ENCODE results near the gene MRI1. TPM values are rescaled to one million over a fixed set of nuclear protein-coding genes. Genes with fewer than 3 reads are reported as not detected.
"Not testable (repeated sequence)": the region's sequence is repeated elsewhere in the genome, so short reads cannot be mapped to it uniquely, and the experiment has no call there.

Gene MRI1
- polyA plus RNA-seq, 1 donor (not counting 4 experiments of a cell fraction or from before 2014, with no cell fraction given): 22.8 TPM

DNA sequence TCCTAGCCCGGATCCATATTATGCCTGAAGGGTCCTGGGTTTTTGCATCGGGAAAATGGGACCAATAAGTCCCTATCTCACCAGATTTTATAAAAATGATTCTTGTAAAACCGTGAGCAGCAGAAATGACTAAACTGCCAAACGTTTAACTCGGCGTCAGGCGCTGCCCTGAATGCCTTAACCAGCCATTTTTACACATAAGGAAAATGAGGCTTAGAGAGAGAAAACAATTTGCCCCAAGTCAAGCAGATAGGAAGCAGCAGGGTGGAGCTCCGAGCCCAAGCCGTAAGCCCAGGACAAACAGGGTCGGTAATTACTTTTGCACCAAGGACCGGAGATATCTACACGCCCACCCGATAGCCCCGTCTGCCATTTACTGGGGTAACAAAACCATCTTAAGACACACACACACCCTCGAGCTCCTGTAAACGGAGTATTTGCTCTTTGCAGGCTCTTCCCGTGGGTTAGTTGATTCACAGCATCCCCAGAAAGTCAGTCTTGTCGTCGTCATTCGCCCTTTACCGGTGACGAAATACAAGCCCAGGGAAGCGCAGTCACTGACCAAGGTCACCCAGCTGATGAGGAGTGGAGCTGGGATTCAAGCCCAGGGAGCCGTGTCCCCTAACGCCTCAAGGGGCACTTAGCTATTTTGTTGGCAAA lies 16.0 kb upstream of the MRI1 start:
- H3K4me1 ChIP-seq (ENCODE audit: control insufficient read depth, extremely low read depth, insufficient read depth, low read length): no peaks in the 10 kb centered on the region
- H3K36me3 ChIP-seq (ENCODE audit: control insufficient read depth in 2 of 2, extremely low read depth in 1 of 2, insufficient read depth in 2 of 2, low read length in 2 of 2): peaks cover 5 to 8% of the 10 kb centered on the region in 2 experiments
- H2AFZ ChIP-seq (ENCODE audit: control insufficient read depth, low read length): peak overlapping the region; percentile 63
- DNase-seq (ENCODE audit: low read depth, low spot score) (no peak), FAIRE-seq (peak; percentile 70)
- dilution Hi-C loops (cut with MboI; ENCODE audit: extremely low pct_ligation_motif_present, low sequenced_read_pairs): no loop called here
- peak overlapping the region; percentile 89 for H3K27ac ChIP-seq (ENCODE audit: control insufficient read depth, insufficient read depth, low read length)
- H3K9ac ChIP-seq (ENCODE audit: control insufficient read depth, extremely low read depth, insufficient read depth, low read length): peak overlapping the region; percentile 85
- H3K9me3 ChIP-seq (ENCODE audit: control insufficient read depth, low read depth, low read length): no peaks in the 10 kb centered on the region
- no peaks in the 10 kb centered on the region for H4K20me1 ChIP-seq (ENCODE audit: control insufficient read depth, extremely low read depth, insufficient read depth, low read length)
- peak overlapping the region; percentile 70 to 92 (median 85) for H3K4me3 ChIP-seq (ENCODE audit: control insufficient read depth in 2 of 3, extremely low read depth in 1 of 3, insufficient read depth in 2 of 3, low read depth in 1 of 3, low read length in 3 of 3)
- no peaks in the 10 kb centered on the region for H3K9me1 ChIP-seq (ENCODE audit: control insufficient read depth, extremely low read depth, insufficient read depth, low read length)
- no peaks in the 10 kb centered on the region for H3K27me3 ChIP-seq (ENCODE audit: control insufficient read depth, extremely low read depth, insufficient read depth, low read length)
- H3K4me2 ChIP-seq (ENCODE audit: control insufficient read depth, extremely low read depth, insufficient read depth, low read depth, low read length): peak overlapping the region; percentile 85
- peaks cover 9% of the 10 kb centered on the region for H3K79me2 ChIP-seq (ENCODE audit: control insufficient read depth, insufficient read depth, low read length)
- TF ChIP-seq EZH2 (IDR thresholded peaks at IDR 0.05; ENCODE audit: low read length) (no peak), CTCF (optimal IDR thresholded peaks at IDR 0.05 in 1 of 3, IDR thresholded peaks at IDR 0.05 in 1 of 3, conservative IDR thresholded peaks at IDR 0.05 in 1 of 3; ENCODE audit: extremely low read depth in 1 of 3, insufficient read depth in 2 of 3, low read length in 3 of 3) (no peak)

DNA sequence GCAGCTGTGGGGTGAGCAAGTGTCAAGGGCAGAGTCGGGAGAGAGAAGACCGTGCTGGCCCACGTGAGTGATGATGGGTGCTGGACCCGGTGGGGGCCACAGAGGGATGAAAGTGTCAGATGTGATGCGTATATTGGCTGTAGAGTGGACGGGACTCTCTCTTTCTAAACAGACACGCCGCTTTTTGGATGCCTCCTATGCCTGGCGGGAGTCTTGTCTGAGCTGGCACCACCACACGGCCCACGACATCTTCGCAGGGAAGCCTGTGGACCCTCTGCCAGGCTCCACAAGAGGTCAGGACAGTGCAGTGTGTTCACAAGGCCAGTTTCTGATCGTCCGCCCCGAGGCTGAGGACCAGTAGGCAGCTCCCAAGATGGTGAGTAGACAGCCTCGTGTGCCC lies 12.9 kb upstream of the MRI1 start:
- no peaks in the 10 kb centered on the region for H3K9me3 ChIP-seq (ENCODE audit: control insufficient read depth, low read depth, low read length)
- no peak overlapping the region for H3K4me3 ChIP-seq (ENCODE audit: control insufficient read depth in 2 of 3, extremely low read depth in 1 of 3, insufficient read depth in 2 of 3, low read depth in 1 of 3, low read length in 3 of 3)
- TF ChIP-seq CTCF (optimal IDR thresholded peaks at IDR 0.05 in 1 of 3, IDR thresholded peaks at IDR 0.05 in 1 of 3, conservative IDR thresholded peaks at IDR 0.05 in 1 of 3; ENCODE audit: extremely low read depth in 1 of 3, insufficient read depth in 2 of 3, low read length in 3 of 3) (no peak), EZH2 (IDR thresholded peaks at IDR 0.05; ENCODE audit: low read length) (no peak)
- no peak overlapping the region for H3K27ac ChIP-seq (ENCODE audit: control insufficient read depth, insufficient read depth, low read length)
- H4K20me1 ChIP-seq (ENCODE audit: control insufficient read depth, extremely low read depth, insufficient read depth, low read length): no peaks in the 10 kb centered on the region
- no peak for DNase-seq (ENCODE audit: low read depth, low spot score)
- H3K79me2 ChIP-seq (ENCODE audit: control insufficient read depth, insufficient read depth, low read length): peaks cover 9% of the 10 kb centered on the region
- no peaks in the 10 kb centered on the region for H3K9me1 ChIP-seq (ENCODE audit: control insufficient read depth, extremely low read depth, insufficient read depth, low read length)
- H2AFZ ChIP-seq (ENCODE audit: control insufficient read depth, low read length): no peak overlapping the region
- H3K27me3 ChIP-seq (ENCODE audit: control insufficient read depth, extremely low read depth, insufficient read depth, low read length): no peaks in the 10 kb centered on the region
- dilution Hi-C loops (cut with MboI; ENCODE audit: extremely low pct_ligation_motif_present, low sequenced_read_pairs): no loop called here
- peaks cover 18 to 24% of the 10 kb centered on the region in 2 experiments for H3K36me3 ChIP-seq (ENCODE audit: control insufficient read depth in 2 of 2, extremely low read depth in 1 of 2, insufficient read depth in 2 of 2, low read length in 2 of 2)
- no peak for FAIRE-seq
- no peak overlapping the region for H3K9ac ChIP-seq (ENCODE audit: control insufficient read depth, extremely low read depth, insufficient read depth, low read length)
- H3K4me2 ChIP-seq (ENCODE audit: control insufficient read depth, extremely low read depth, insufficient read depth, low read depth, low read length): no peak overlapping the region
- no peaks in the 10 kb centered on the region for H3K4me1 ChIP-seq (ENCODE audit: control insufficient read depth, extremely low read depth, insufficient read depth, low read length)

GRCh38 chr19:13753622-13754021 lies 10.7 kb upstream of the MRI1 start:
- H3K9ac ChIP-seq (ENCODE audit: control insufficient read depth, extremely low read depth, insufficient read depth, low read length); H3K27me3 ChIP-seq (ENCODE audit: control insufficient read depth, extremely low read depth, insufficient read depth, low read length); dilution Hi-C loops (cut with MboI; ENCODE audit: extremely low pct_ligation_motif_present, low sequenced_read_pairs); H3K9me1 ChIP-seq (ENCODE audit: control insufficient read depth, extremely low read depth, insufficient read depth, low read length); H3K79me2 ChIP-seq (ENCODE audit: control insufficient read depth, insufficient read depth, low read length); FAIRE-seq; DNase-seq (ENCODE audit: low read depth, low spot score); H3K4me2 ChIP-seq (ENCODE audit: control insufficient read depth, extremely low read depth, insufficient read depth, low read depth, low read length); H3K9me3 ChIP-seq (ENCODE audit: control insufficient read depth, low read depth, low read length); H3K4me1 ChIP-seq (ENCODE audit: control insufficient read depth, extremely low read depth, insufficient read depth, low read length); H3K27ac ChIP-seq (ENCODE audit: control insufficient read depth, insufficient read depth, low read length); H2AFZ ChIP-seq (ENCODE audit: control insufficient read depth, low read length); H3K4me3 ChIP-seq (ENCODE audit: control insufficient read depth in 2 of 3, extremely low read depth in 1 of 3, insufficient read depth in 2 of 3, low read depth in 1 of 3, low read length in 3 of 3); H4K20me1 ChIP-seq (ENCODE audit: control insufficient read depth, extremely low read depth, insufficient read depth, low read length): not testable (repeated sequence)
- H3K36me3 ChIP-seq (ENCODE audit: control insufficient read depth in 2 of 2, extremely low read depth in 1 of 2, insufficient read depth in 2 of 2, low read length in 2 of 2): peaks cover 27 to 29% of the 10 kb centered on the region in 2 experiments

Data from keratinocyte (primary cell).